Loucy (cell line): ENCODE data around the gene RERE.

Source experiments
- H2AFZ ChIP-seq: fragments of 200-600 bp; sonication (generic); 2 replicates; pipeline ENCODE4 v1.6.0; 2016; ENCODE audit warnings: antibody characterized with exemption, mild to moderate bottlenecking, low read length, moderate library complexity
- H3F3A ChIP-seq: fragments of 200-600 bp; 2 replicates; pipeline ENCODE4 v1.6.0; 2016; ENCODE audit warnings: antibody characterized with exemption, low read depth, mild to moderate bottlenecking
- H3K27me3 ChIP-seq: fragments of 200-600 bp; sonication (generic); 2 replicates; pipeline ENCODE4 v1.6.1; 2014; ENCODE audit warnings: low read length, mild to moderate bottlenecking; ENCODE audit not compliant: insufficient read depth, poor library complexity, severe bottlenecking
- H3K36me3 ChIP-seq: fragments of 200-600 bp; sonication (generic); 2 replicates; pipeline ENCODE4 v1.6.1; 2016; ENCODE audit warnings: low read length; ENCODE audit not compliant: insufficient read depth
- H3K4me1 ChIP-seq: fragments of 200-600 bp; sonication (generic); 2 replicates; pipeline ENCODE4 v1.5.1; 2014; ENCODE audit warnings: low read length, mild to moderate bottlenecking; ENCODE audit not compliant: insufficient read depth, poor library complexity, severe bottlenecking
- H3K4me2 ChIP-seq: fragments of 200-600 bp; sonication (generic); 2 replicates; pipeline ENCODE4 v1.6.0; 2014; ENCODE audit warnings: antibody characterized with exemption, low read length, low read depth, mild to moderate bottlenecking; ENCODE audit not compliant: poor library complexity, severe bottlenecking
- H3K4me3 ChIP-seq: fragments of 200-600 bp; sonication (generic); 2 replicates; pipeline ENCODE4 v1.5.1; 2014; ENCODE audit warnings: low read length, mild to moderate bottlenecking, mixed read lengths; ENCODE audit not compliant: poor library complexity, severe bottlenecking
- H3K79me2 ChIP-seq: fragments of 200-600 bp; sonication (generic); 2 replicates; pipeline ENCODE4 v1.6.1; 2014; ENCODE audit warnings: low read length; ENCODE audit not compliant: insufficient read depth
- H3K9ac ChIP-seq: fragments of 200-600 bp; sonication (generic); 2 replicates; pipeline ENCODE4 v1.6.0; 2014; ENCODE audit warnings: mild to moderate bottlenecking, low read depth, low read length, moderate library complexity; ENCODE audit not compliant: poor library complexity, severe bottlenecking
- H3K9me2 ChIP-seq: fragments of 200-600 bp; sonication (generic); replicated peaks from 2 replicates; pipeline ENCODE4 v1.6.1; 2016; ENCODE audit warnings: low read depth, low read length, mixed read lengths
- H3K9me3 ChIP-seq: fragments of 200-600 bp; sonication (generic); 2 replicates; pipeline ENCODE4 v1.6.1; 2014; ENCODE audit warnings: mild to moderate bottlenecking, antibody characterized with exemption, low read length, low read depth; ENCODE audit not compliant: insufficient read depth
- H4K20me1 ChIP-seq: fragments of 200-600 bp; sonication (generic); 2 replicates; pipeline ENCODE4 v1.6.0; 2014; ENCODE audit warnings: antibody characterized with exemption, low read length, mild to moderate bottlenecking; ENCODE audit not compliant: insufficient read depth, poor library complexity, severe bottlenecking
- EZH2phosphoT487 ChIP-seq: fragments of 200-600 bp; IDR thresholded peaks from 2 replicates; pipeline ENCODE4 v1.6.1; 2018; ENCODE audit warnings: antibody characterized with exemption, mild to moderate bottlenecking, moderate library complexity, borderline replicate concordance
- TF ChIP-seq, protein P1 (sequence below): fragments of 200-600 bp; sonication (generic); conservative IDR thresholded peaks from 2 replicates; pipeline ENCODE4 v1.5.1; 2014; ENCODE audit warnings: mild to moderate bottlenecking, antibody characterized with exemption, low read length

The RERE gene

DNA sequence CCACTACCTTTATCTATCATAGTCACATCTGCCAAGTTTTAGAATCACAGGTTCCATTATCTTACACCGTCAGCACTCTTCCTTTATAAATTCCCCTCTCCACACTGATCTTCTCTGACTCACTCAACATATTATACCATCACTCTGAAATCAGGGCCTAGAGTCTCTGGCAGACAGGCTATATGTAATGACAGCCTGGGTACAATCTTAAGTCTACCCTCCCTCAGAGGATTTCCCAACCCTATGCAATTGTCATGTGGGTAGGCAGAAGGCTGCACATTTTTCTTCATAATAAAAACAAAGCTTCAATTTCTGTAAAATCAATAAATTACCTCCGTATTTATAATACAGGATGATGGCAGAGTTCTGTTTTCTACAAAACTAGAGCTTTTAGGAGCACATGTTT is 138.0 kb downstream of the RERE start:
- Histone ChIP-seq H3K4me1 (peaks cover 2% of the 10 kb centered on the region), H3K4me2 (no peak overlapping the region), H3K9ac (no peak overlapping the region), H3F3A (no peaks in the 10 kb centered on the region), H3K9me3 (no peaks in the 10 kb centered on the region), H3K27me3 (no peaks in the 10 kb centered on the region), H3K9me2 (no peaks in the 10 kb centered on the region), H3K4me3 (no peak overlapping the region), H3K79me2 (peaks cover 68% of the 10 kb centered on the region), H3K36me3 (no peaks in the 10 kb centered on the region), H4K20me1 (peaks cover 2% of the 10 kb centered on the region), H2AFZ (no peak overlapping the region)
- TF ChIP-seq, protein P1, sequence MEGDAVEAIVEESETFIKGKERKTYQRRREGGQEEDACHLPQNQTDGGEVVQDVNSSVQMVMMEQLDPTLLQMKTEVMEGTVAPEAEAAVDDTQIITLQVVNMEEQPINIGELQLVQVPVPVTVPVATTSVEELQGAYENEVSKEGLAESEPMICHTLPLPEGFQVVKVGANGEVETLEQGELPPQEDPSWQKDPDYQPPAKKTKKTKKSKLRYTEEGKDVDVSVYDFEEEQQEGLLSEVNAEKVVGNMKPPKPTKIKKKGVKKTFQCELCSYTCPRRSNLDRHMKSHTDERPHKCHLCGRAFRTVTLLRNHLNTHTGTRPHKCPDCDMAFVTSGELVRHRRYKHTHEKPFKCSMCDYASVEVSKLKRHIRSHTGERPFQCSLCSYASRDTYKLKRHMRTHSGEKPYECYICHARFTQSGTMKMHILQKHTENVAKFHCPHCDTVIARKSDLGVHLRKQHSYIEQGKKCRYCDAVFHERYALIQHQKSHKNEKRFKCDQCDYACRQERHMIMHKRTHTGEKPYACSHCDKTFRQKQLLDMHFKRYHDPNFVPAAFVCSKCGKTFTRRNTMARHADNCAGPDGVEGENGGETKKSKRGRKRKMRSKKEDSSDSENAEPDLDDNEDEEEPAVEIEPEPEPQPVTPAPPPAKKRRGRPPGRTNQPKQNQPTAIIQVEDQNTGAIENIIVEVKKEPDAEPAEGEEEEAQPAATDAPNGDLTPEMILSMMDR, result no peak
- no peak for TF ChIP-seq EZH2phosphoT487

- H3K4me3 ChIP-seq, result no peak overlapping the region
- no peaks in the 10 kb centered on the region for H3K9me2 ChIP-seq
- no peaks in the 10 kb centered on the region for H3K27me3 ChIP-seq
- H4K20me1 ChIP-seq, result no peaks in the 10 kb centered on the region
- H3K36me3 ChIP-seq, result no peaks in the 10 kb centered on the region
- no peak overlapping the region for H3K9ac ChIP-seq
- no peaks in the 10 kb centered on the region for H3F3A ChIP-seq
- no peak overlapping the region for H2AFZ ChIP-seq
- TF ChIP-seq, protein P1, result no peak
- no peak for TF ChIP-seq EZH2phosphoT487
- no peaks in the 10 kb centered on the region for H3K4me1 ChIP-seq
- H3K79me2 ChIP-seq, result peaks cover 64% of the 10 kb centered on the region
- H3K9me3 ChIP-seq, result no peaks in the 10 kb centered on the region
- no peak overlapping the region for H3K4me2 ChIP-seq
These were observed 138.6 kb downstream of the RERE start for GRCh38 chr1:8678673-8679394.

GRCh38 chr1:8677782-8678181 is 139.7 kb downstream of the RERE start:
- Histone ChIP-seq H3K27me3 (no peaks in the 10 kb centered on the region), H2AFZ (no peak overlapping the region), H3K4me1 (no peaks in the 10 kb centered on the region), H4K20me1 (no peaks in the 10 kb centered on the region), H3K9me3 (no peaks in the 10 kb centered on the region), H3K79me2 (peaks cover 58% of the 10 kb centered on the region), H3K9ac (no peak overlapping the region), H3K36me3 (no peaks in the 10 kb centered on the region), H3F3A (no peaks in the 10 kb centered on the region), H3K9me2 (no peaks in the 10 kb centered on the region), H3K4me2 (no peak overlapping the region), H3K4me3 (no peak overlapping the region)
- TF ChIP-seq, protein P1, result no peak
- TF ChIP-seq EZH2phosphoT487, result no peak
